Umbilical cord (tissue), 2 donors: ENCODE data around the gene FCMR. TPM values are rescaled to one million over a fixed set of nuclear protein-coding genes. Genes with fewer than 3 reads are reported as not detected.

ENCODE experiments used
- DNase-seq: peaks from one replicate; pipeline ENCODE4 v3.0.0-alpha.2; 2015; ENCODE audit warnings: low spot score
- total RNA-seq: library from RNA; depleted of rRNA; stranded (reverse); fragments of >200 nt; gene quantifications from one replicate; pipeline ENCODE4 v1.2.3, GENCODE V29; 2014; ENCODE audit warnings: low replicate concordance; ENCODE audit not compliant: insufficient read depth

FCMR gene
- total RNA-seq, 1 donor from 2014 or later, result not detected

GRCh38 chr1:206900149-206900548 lies 21.6 kb downstream of the FCMR start:
- no peak for DNase-seq

GRCh38 chr1:206899717-206900116 lies 22.0 kb downstream of the FCMR start:
- DNase-seq, result no peak

GRCh38 chr1:206898915-206899431 lies 22.8 kb downstream of the FCMR start:
- DNase-seq, result no peak

GRCh38 chr1:206898089-206898914 lies 23.4 kb downstream of the FCMR start:
- peak; percentile 52 for DNase-seq

GRCh38 chr1:206897175-206897574 lies 24.6 kb downstream of the FCMR start, which contains the start of gene IL24:
Gene IL24, plus strand, starts transcription at chr1:206897443. Its CDS starts 390 bp downstream, at chr1:206897833.
- no peak for DNase-seq

GRCh38 chr1:206896261-206896660 lies 25.5 kb downstream of the FCMR start:
- DNase-seq, result no peak

- no peak for DNase-seq
Measured at GRCh38 chr1:206895837-206896242, 25.9 kb downstream of the FCMR start.

- no peak for DNase-seq
Measured at GRCh38 chr1:206895325-206895724, 26.4 kb downstream of the FCMR start.

- no peak for DNase-seq
Measured at GRCh38 chr1:206893380-206893779, 28.4 kb downstream of the FCMR start.

GRCh38 chr1:206892351-206892984 lies 29.3 kb downstream of the FCMR start:
- DNase-seq, result no peak

GRCh38 chr1:206891412-206891811 lies 30.3 kb downstream of the FCMR start:
- no peak for DNase-seq

GRCh38 chr1:206890125-206891060 lies 31.3 kb downstream of the FCMR start:
- no peak for DNase-seq

- no peak for DNase-seq
Measured at GRCh38 chr1:206887701-206888100, 34.0 kb downstream of the FCMR start.

GRCh38 chr1:206886831-206887230 lies 34.9 kb downstream of the FCMR start:
- DNase-seq, result no peak

GRCh38 chr1:206885341-206886060 lies 36.2 kb downstream of the FCMR start:
- peak; percentile 14 for DNase-seq

GRCh38 chr1:206883876-206884275 lies 37.9 kb downstream of the FCMR start:
- no peak for DNase-seq

- no peak for DNase-seq
Measured at GRCh38 chr1:206883160-206883559, 38.6 kb downstream of the FCMR start.

- no peak for DNase-seq
Measured at GRCh38 chr1:206882555-206882954, 39.2 kb downstream of the FCMR start.

GRCh38 chr1:206880314-206880713 lies 41.4 kb downstream of the FCMR start:
- no peak for DNase-seq

- no peak for DNase-seq
Measured at GRCh38 chr1:206878456-206878855, 43.3 kb downstream of the FCMR start.
